ENCODE results near the gene FBXW12. TPM values are rescaled to one million over a fixed set of nuclear protein-coding genes. Genes with fewer than 3 reads are reported as not detected.

FBXW12 gene
- total and polyA plus RNA-seq, 2 donors (not counting 3 experiments of a cell fraction or from before 2014, with no cell fraction given), result not detected

- no TSS peak for BruUV-seq (replicated peaks)
- intact Hi-C loops (cut with micrococcal nuclease), result no loop called here
- H3K4me3 ChIP-seq (replicated peaks in 1 of 3; ENCODE audit: insufficient read depth in 1 of 3, low read depth in 1 of 3, low read length in 3 of 3), result no peak overlapping the region
- dilution Hi-C loops (cut with MboI; ENCODE audit: extremely low pct_ligation_motif_present, low sequenced_read_pairs), result no loop called here
- POLR2A ChIA-PET, result no interaction called here
- TF ChIP-seq FOS (IDR thresholded peaks at IDR 0.05; ENCODE audit: borderline replicate concordance, insufficient read depth, low read length) (no peak), CTCF (IDR thresholded peaks at IDR 0.05; ENCODE audit: extremely low read depth in 1 of 2, insufficient read depth in 1 of 2, low read depth in 1 of 2, low read length in 2 of 2) (no peak), EZH2 (IDR thresholded peaks at IDR 0.05; ENCODE audit: borderline replicate concordance, low read depth, low read length, severe bottlenecking) (no peak), POLR2AphosphoS5 (IDR thresholded peaks at IDR 0.05; ENCODE audit: insufficient read depth, low read depth, low read length) (no peak), POLR2A (IDR thresholded peaks at IDR 0.05; ENCODE audit: low read depth, low read length) (no peak), MAX (IDR thresholded peaks at IDR 0.05; ENCODE audit: insufficient read depth, insufficient read length) (no peak), MYC (IDR thresholded peaks at IDR 0.05; ENCODE audit: low read depth, low read length) (no peak), JUN (IDR thresholded peaks at IDR 0.05; ENCODE audit: borderline replicate concordance, insufficient read depth, insufficient read length, low read depth) (no peak), GATA2 (IDR thresholded peaks at IDR 0.05; ENCODE audit: insufficient read depth, insufficient read length, low read depth, low read length) (no peak)
- H3K27ac ChIP-seq (ENCODE audit: insufficient read depth, low read depth, low read length), result no peak overlapping the region
- CTCF ChIA-PET, result interaction anchor here (0.6 to 1.7 kb wide), 4 partner anchors 15 to 178 kb away, joined by 3 to 7 read pairs (median 3); no protein-coding TSS in a partner anchor
- FAIRE-seq, result no peak
- H2AFZ ChIP-seq (ENCODE audit: low read depth, low read length), result no peak overlapping the region
- no peaks in the 10 kb centered on the region for H3K79me2 ChIP-seq (ENCODE audit: control insufficient read depth, insufficient read depth, low read length)
- H3K9me1 ChIP-seq (replicated peaks; ENCODE audit: control insufficient read depth, extremely low read depth, insufficient read depth, low read length), result no peaks in the 10 kb centered on the region
- peaks cover 2 to 7% of the 10 kb centered on the region in 2 experiments for H3K27me3 ChIP-seq (ENCODE audit: control insufficient read depth in 2 of 2, insufficient read depth in 2 of 2, low read length in 2 of 2)
- no peaks in the 10 kb centered on the region for H3K36me3 ChIP-seq (ENCODE audit: control insufficient read depth in 2 of 2, extremely low read depth in 1 of 2, insufficient read depth in 2 of 2, low read length in 2 of 2)
- no peak overlapping the region for H3K9ac ChIP-seq (replicated peaks; ENCODE audit: extremely low read depth, insufficient read depth, low read length)
- no peak for DNase-seq (ENCODE audit: low read depth, low spot score)
- no peaks in the 10 kb centered on the region for H3K4me1 ChIP-seq (ENCODE audit: control insufficient read depth, extremely low read depth, insufficient read depth, low read length)
- H4K20me1 ChIP-seq (replicated peaks; ENCODE audit: control insufficient read depth, extremely low read depth, insufficient read depth, low read length), result no peaks in the 10 kb centered on the region
- no peaks in the 10 kb centered on the region for H3K9me3 ChIP-seq (replicated peaks; ENCODE audit: control insufficient read depth, insufficient read depth, low read length)
- no peak overlapping the region for H3K4me2 ChIP-seq (ENCODE audit: insufficient read depth, low read length)
These were observed 355 bp downstream of the FBXW12 start for GRCh38 chr3:48372377-48372770.
